Tibial nerve (tissue), 4 donors: ENCODE measurements around the gene KCNJ9.

Source experiments
- EP300 ChIP-seq, 2 donors: sonication (generic); formaldehyde crosslinking; IDR thresholded peaks; one replicate each; pipeline ENCODE4 v1.6.1; 2017; ENCODE audit warnings: antibody characterized with exemption in 2 of 2, mild to moderate bottlenecking in 1 of 2
- TF ChIP-seq, protein P1 (sequence below), 5 experiments: fragments of 200-600 bp in 3 of 5; fragments of 450-650 bp in 2 of 5; sonication (generic) in 3 of 5; IDR thresholded peaks; one replicate each; pipeline ENCODE4 v1.5.1; 2016 to 2019; ENCODE audit warnings: antibody characterized with exemption in 5 of 5, mild to moderate bottlenecking in 3 of 5, moderate library complexity in 2 of 5

DNA sequence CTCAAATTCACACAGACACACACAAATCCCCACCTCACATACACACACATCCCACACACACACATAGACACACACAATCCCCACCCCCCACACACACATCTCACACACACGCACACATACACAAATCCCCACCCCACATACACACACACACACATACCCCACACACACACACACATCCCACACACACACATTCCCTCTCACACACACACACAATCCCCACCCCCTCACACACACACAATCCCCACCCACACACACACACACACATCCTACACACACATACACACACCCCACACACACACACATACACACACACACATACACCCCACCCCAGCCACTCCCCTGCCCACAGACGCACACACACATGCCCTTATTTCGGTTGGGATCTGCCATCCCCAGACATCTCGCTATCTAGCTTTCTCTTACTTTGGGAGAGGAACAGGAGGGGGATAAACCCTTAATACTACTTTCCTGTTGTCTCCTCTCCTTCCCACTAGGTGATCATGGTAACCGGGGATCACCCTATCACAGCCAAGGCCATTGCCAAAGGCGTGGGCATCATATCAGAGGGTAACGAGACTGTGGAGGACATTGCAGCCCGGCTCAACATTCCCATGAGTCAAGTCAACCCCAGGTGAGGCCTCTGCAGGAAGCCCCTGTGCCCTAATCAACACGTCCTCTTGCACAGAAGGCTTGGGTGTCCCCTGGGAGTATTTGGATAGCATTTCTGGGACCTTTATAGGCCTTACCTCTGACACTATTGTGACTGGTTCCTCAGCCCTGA is 52.8 kb downstream of the KCNJ9 start:
- TF ChIP-seq, protein P1, sequence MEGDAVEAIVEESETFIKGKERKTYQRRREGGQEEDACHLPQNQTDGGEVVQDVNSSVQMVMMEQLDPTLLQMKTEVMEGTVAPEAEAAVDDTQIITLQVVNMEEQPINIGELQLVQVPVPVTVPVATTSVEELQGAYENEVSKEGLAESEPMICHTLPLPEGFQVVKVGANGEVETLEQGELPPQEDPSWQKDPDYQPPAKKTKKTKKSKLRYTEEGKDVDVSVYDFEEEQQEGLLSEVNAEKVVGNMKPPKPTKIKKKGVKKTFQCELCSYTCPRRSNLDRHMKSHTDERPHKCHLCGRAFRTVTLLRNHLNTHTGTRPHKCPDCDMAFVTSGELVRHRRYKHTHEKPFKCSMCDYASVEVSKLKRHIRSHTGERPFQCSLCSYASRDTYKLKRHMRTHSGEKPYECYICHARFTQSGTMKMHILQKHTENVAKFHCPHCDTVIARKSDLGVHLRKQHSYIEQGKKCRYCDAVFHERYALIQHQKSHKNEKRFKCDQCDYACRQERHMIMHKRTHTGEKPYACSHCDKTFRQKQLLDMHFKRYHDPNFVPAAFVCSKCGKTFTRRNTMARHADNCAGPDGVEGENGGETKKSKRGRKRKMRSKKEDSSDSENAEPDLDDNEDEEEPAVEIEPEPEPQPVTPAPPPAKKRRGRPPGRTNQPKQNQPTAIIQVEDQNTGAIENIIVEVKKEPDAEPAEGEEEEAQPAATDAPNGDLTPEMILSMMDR (IDR thresholded peaks at IDR 0.05) = no peak
- TF ChIP-seq EP300 (IDR thresholded peaks at IDR 0.05) = no peak
